GM19397 (cell line): ENCODE measurements around the gene RASGEF1B.

Experiments
- ATAC-seq: cut with Tn5 transposase; IDR thresholded peaks from one replicate; pipeline ENCODE4 v1.9.1; 2021; ENCODE audit warnings: mild to moderate bottlenecking, moderate library complexity; ENCODE audit not compliant: unreplicated experiment

Gene RASGEF1B

DNA sequence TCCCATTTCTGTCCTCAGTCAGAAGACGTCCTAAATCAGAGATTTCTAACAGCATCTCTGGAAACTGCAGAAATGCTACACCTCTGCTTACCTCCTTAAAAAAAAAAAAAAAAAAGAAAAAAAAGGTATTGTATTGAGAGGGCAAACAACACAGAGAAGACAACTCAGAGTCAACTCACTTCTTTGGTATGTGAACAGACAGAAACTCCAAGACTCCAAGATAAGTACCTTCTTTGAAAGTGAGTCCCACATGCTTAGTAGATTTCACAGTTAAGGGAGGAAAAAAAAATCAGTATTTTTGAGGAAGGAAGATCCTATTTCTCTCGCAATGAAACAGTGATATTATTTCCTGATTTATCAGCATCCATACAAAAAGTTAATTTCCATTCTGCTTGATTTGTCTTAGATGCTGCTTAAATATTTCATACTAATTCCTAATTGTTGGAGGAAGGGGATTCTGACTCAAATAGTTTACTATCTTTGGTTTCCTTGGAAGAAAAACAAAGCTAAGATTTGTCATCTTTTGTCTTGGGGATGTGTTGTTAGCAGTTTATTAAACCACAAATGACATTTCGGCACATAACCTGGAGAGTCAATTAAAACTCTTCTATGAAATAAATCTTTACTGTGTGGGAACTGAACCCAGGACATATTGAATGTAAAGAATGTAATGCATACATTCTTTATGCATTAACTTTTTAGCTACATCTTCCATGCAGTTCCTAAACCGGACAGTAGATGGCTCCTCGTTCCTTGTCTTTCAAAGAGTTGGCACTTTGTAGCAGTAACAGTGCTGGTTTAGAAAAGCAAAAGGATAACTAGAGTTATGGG is 4.7 kb downstream of the RASGEF1B start:
- ATAC-seq, result no peak

DNA sequence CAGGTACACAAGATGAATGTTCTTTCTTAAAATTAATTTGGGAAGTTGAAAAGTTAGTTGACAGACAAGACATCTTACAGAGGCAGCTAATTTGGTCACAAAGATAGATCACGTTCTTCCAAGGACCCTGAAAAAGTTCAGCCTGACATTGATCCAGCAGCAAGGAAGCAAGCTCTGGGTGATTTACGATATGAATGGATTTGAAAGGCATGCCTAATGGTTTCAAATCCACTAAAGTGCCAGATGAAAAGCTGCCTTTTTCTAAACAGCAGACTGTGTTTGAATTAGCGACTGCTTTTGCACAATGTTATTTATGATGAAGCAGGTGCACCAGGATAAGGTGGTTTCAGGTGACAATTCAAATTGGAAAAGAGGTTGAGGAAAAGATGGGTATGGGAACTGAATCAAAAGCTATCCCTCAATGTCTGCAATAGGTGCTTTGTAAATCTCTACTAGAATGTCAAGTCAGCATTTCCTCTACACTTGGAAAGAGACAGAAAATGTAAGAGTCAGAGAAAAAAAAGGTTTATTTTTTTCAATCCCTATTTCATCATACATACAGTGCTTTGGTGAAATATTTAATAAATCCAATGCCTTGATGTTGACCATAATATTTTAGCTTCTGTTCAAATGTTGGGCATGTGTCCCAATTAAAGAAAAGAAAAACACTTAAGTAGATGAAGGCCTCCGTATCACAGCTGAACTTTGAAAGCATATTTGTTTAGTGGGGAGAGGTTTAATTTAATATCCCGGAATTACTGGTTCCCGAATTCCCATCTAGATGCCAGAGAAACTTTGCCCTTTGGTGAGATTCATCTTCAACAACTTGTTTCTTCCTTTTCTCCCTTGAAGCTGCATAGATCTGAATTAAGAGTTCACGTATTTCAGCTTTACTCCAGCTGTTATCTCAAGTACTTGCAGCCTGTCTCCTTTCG is 6.0 kb downstream of the RASGEF1B start:
- ATAC-seq, result no peak

DNA sequence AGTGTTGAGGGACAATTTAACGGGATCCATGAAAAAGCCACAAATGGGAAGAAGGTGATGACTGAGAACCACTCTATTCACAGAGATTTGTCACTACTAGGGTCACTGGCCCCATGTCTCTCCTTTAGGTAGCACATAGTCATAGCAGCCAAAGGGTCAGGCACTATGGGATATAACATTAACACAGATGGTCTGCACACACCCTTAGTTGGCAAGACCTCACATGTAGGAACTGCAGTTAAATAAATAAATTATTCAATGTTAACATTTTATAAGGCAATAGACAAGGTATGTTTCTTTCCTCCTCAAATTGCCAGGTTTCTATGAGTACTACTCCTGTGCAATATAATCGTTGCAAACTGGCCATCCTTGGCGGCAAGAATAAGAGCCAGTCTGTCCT is 10.9 kb downstream of the RASGEF1B start:
- ATAC-seq, result no peak

DNA sequence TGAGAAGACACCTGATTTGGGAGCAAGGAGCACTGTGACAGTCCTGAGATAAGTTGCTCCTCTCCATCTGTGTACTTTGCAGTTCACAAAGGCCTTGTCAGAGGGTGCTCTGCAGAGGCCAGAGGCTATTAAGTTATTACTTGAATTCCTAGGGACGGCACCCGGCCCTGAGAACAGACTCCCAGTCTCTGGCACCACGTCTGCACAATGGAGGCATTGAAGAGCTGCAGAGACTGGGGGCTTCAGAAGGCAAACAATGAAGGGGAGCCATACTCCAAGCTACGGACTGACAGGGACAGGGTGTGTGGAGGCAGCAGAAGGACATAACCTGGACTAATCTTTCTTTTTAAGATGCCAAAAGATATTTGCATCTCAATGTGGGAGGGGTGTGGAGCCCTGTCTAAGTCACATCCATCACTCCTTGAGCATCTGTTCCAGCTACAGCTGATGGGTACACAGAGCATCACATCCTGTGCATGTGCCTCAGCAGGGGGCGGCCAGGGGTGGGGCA is 11.5 kb downstream of the RASGEF1B start:
- no peak for ATAC-seq

DNA sequence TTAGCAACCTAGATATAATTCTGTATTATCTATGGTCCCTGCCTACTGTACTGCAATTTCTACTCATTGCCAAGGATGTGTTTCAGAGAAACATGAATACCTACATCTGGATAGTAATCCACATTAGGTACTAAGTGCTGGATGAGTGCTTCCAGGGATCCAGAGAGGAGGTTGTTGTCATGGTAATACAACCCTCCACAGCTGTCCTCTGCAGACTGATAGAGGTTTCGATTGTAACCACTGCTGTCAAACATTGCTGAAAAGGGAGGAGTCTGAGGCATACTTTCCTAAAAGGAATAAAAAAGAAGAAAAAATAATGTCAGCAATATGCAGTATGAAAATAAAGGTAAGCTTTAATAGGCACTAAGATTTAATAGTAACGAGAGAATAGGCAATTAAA is 12.5 kb downstream of the RASGEF1B start:
- no peak for ATAC-seq

DNA sequence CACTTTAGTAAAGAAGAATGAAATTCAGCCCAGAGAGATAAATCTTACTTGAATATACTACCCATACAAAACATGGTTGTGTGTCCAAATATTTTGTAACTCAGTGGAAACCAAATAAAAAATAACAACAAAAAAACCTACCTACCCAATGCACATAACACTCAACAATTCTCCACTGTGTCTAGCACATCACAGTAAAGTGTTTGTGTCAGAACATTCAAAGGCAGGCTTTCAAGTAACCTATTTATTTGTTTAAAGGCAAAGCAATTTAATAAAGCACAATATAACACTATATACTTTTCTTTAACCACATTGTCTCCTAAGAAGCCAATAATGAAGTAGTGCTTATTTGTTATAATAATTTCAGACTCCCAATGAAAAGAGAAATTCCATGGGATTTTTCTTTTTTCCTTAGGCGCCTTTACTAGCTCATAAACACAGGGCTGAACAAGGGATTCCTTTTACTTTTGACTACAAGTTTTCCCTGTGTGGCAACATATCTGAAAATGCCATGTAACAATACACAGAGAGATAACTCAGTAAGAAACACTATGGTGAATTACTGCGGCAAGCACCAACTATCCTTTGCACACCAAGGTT is 13.7 kb downstream of the RASGEF1B start:
- no peak for ATAC-seq

DNA sequence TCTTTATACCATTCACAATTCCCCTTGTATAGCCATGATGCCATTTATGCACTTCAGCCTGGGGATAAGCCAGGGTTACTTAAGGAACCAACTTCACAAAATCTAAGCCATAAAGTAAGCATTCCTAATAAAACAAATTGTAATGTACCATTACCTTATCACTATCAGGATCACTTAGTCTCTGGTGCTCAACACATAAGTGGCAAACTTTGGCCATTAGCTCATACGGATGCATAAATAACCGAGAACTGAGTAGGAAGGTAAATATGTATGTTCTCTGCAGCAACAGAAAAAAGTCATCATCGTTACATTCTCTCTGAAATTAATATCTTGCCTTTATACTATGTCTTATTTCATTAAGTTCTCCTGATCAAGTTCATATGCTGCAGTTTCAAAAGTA is 14.4 kb downstream of the RASGEF1B start:
- ATAC-seq, result no peak

DNA sequence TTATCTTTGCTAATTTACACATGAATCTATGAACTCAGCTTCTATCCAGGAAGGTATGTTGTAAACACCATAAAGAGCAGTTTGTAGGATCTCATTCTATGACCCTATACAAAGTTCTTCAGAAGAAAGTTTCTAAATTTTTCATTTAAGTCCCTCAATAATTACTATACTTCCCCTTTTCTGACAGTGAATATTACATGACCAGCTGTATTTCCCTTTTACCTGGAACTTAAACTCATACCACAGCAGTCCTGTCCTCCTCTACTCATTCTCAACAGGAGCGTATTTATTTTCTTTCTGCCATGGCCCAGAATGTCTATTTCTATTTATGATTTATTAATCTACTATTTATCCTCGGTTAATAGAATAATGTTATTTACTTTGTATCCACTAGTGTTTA is 15.8 kb downstream of the RASGEF1B start:
- ATAC-seq, result no peak

DNA sequence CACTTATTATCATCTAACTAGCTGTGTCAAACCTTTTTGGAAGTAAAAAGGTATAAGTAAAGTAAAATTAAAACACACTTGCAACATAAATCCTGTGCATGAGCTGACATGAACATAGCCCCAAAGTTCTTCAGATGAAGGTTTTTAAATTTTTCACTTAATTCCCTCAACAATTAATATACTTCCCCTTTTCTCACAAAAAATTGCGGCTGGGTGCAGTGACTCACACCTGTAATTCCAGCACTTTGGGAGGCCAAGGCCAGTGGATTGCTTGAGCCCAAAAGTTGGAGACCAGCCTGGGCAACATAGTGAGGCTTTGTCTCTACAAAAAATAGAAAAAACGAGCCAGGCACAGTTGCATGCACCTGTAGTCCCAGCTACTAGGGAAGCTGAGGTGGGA is 16.8 kb downstream of the RASGEF1B start:
- ATAC-seq, result no peak

DNA sequence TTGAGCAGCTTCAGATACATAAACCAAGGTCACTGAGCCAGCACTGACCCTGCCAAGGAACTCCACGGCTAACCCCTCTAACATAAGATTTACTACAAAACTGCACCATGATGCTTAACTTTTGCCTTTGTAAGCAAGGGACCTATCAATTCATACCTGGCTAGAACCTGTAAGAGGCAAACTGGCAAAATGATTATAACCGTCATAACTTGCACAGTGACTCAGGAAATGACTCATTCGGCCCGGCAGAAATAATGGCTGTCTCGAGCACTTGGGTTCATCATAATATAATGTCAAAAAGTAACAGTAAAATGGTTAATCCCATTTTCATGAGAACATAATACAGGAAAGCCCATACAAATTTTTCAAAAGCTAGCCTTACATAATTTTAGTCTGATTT is 17.2 kb downstream of the RASGEF1B start:
- no peak for ATAC-seq

DNA sequence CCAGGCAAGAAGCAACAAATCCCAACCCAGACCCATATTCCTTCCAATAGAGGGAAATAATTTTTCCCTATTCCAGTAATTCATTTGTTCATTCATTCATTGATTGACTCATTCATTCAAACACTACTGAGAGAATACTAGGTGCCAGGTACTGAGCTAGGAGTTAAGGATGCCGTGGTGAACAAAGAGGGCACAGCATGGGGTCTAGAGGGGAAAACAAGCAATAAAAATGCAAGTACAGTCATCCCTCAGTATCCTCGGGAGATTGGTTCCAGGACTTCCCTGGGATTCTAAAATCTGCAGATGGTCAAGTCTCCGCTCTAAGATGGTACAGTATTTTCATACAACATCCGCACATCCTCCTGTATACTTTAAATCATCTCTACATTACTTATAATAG is 18.7 kb downstream of the RASGEF1B start:
- ATAC-seq, result no peak

DNA sequence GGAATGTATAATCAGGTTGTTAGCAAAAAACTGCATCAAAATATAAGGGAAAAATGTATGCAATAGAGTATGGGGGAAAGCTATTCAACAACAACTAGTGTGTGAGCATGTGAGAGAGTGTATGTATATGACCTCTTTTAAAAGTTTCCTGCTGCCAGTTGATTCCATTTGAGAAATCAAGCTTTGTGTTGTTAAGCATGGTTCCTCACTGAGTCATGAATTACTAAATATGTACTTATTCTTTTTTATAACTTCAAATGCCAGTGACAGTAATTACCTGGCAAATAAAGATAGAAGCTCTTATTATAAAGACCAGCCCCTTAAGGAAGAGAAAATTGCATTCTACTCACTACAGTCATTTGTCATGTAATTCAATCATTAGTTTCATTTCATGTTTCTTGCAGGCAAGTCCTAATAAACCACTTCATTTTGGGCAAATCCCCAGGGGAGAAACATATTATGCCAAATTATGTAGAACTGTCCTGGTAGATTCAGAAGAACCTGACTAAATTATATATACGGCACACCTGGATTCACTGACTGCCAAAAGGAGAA is 19.2 kb downstream of the RASGEF1B start:
- no peak for ATAC-seq

DNA sequence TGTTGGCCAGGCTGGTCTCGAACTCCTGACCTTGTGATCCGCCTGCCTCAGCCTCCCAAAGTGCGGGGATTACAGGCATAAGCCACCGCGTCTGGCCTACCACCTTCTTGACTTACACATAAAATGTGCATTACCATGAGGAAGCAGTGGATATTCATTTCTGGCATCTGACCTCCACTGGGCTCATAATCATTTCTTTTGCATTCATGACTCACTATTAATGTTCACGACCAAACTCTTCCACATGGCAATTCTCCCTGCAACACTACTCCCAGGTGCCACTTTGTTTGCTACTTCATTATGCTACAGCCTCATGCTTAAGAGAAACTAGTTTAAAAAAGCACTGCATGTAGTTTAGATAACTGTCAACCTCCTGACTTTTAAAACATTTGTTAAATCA is 22.7 kb downstream of the RASGEF1B start:
- ATAC-seq, result no peak

DNA sequence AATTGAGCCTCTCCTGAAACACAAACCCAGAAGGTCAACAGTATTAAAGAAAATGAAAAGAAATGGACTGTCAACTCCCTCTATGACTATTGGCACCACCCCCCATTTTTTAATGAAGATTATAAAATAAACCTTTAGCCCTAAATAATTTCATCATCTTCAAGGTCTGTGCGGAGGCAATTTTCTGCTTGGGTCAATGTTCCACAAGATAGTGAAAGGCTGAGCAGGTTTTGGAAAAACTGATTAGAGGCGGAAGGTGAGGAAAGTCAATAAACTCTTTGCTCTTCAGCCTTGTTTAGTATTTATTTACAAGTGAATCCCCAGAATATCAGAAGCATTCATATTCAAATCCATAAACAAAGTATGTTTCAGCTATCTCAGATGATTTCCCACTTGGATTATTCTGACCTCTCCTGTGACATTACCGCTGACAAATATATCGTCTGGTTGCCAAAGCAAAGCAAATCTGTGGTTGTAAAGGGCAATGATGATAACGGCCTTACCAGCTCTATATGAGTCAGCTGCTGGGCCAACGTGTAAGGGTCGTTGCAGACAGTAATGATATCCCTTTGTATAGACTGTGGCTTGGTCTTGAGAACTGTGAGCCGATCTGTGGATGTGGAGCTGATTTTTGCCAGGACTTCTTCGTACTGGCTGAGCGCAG is 24.0 kb downstream of the RASGEF1B start:
- ATAC-seq, result no peak

DNA sequence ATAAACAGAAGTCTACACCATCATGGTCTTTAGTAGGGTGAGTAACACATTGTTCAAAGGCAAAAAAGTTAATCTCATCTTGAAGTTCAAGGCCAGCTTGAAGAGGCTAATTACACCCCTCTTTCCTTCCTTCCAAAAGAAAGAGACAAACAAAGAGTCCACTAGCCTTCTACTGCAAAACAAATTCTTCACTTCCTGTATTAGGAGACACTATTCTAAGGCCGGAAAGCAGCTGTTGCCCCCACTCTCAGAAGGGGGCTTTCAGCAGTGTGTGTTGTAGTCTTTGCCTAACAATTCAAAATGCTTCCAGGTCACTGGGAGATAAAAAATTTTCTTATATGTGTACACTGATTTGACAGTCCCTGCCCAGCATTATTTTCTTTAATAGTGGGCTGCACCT is 25.1 kb downstream of the RASGEF1B start:
- ATAC-seq, result no peak

DNA sequence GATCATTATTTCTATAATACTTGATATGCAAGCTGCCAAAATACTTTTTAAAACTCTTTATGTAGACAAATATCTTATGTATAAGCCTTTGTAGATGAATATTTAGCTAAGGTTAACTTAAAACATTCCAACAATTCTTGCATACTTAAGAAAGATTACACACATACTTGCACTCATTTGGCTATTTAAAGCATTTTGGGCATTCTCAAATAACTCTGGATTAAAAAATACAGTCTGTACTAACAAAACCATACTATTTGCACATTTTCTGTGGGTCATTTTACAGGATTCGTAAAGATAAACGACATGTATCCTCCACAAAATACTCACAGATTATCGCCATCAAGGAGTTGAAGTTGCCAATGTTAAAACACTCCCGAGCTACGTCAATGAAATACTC is 26.5 kb downstream of the RASGEF1B start:
- no peak for ATAC-seq

DNA sequence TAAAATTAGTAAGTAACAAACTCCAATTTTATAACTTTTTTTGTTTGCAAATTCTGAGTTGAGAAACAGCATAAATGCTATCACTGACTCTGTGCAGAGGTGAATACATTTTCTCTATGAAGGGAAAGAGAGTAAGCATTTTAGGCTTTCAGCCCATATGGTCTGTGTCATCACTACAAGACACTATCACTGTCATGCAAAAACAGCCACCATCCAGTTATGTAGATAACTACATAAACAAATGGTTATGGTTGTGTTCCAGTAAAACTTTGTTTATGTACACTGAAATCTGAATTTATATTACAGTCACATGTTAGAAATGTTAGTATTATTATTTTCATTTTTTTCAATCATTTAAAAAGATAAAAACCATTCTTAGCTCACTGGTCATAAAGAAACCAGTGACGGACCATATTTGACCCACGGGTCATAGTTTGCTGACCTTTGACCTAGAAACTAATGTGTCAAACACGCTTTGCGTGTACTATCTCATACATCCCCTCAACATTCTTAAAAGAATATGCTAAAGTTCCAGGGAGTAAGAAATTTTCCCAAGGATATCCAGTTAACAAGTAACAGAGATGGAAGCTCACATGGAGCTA is 29.1 kb downstream of the RASGEF1B start:
- no peak for ATAC-seq

DNA sequence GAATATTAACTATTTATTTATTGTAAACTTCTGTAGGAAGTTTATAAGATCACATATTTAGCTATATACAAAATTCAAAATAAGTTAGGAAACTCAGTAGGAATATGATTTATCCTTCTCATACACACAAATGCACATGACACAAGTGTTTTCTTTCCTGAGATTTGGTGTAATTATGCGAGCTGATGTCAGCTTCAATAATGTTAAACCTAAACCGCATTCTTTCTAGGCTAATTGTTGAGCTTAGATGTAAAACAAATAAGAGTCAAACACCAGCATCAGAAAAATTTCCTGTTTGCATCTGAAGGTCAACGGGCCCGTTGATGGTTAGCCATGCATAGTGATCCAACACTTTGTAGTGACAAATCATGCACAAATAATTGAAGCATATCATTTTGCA is 30.8 kb downstream of the RASGEF1B start:
- no peak for ATAC-seq

DNA sequence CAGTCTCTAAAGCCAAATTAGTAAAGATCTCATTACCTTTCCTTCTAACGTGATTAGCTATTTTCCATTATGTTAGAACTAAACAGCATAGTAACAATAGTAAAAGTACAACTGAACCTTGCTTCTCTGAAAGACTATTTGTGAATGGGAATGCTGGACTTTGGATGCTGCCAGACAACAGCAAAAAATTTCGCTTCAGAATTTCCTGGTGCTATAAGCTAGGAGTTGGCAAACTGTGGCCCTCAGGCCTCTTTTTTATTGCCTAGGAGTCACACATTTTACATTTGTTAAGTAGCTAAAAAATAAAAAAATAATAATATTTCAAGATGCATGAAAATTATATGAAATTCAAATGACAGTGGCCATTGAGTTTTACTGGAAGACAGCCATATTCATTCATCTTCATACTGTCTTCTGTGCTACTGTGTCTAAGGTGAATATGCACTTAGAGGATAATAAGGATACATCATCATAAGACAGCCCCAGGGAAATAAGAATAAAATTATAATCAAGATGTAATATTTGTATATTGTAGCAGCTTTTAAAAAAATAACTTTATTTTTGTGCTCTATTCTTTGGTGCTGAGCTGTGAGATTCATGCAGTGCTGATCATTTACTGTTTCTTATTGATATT is 34.6 kb downstream of the RASGEF1B start:
- no peak for ATAC-seq

DNA sequence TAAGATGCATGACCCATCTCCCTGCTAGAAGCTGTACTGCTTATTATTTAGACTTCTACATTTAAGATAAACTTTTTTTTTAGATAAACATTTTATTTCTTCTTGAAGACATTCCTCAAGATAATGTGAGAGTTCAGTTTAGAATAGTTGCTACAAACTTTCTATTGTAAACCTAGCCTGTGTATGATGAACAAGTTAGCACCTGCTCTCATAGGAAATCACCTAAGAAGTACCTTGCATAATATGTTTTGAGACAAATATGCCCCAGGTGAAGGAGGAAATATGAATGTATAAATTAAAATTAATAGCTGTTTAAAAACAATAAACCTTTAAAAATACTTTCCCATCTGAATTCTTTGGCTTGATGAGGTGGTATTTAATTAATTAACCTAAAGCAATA is 35.6 kb downstream of the RASGEF1B start:
- ATAC-seq, result no peak
